Bronchial epithelial cell (primary cell): Measurements from ENCODE around the gene KCNK4. TPM values are rescaled to one million over a fixed set of nuclear protein-coding genes. Genes with fewer than 3 reads are reported as not detected.

Experiments
- DNase-seq: peaks from one replicate; pipeline ENCODE4 v3.0.0-alpha.2; 2010; ENCODE audit warnings: low read depth
- FAIRE-seq: peaks from 2 replicates; lab custom pipeline; 2011; peaks lifted over from hg19 to GRCh38; lab: Jason Lieb, UNC
- H3K27me3 ChIP-seq: 2 replicates; pipeline ENCODE4 v1.5.1; 2011; ENCODE audit warnings: low read length; ENCODE audit not compliant: control insufficient read depth, insufficient read depth
- H3K36me3 ChIP-seq: 2 replicates; pipeline ENCODE4 v1.5.1; 2011; ENCODE audit warnings: low read length; ENCODE audit not compliant: control insufficient read depth, insufficient read depth
- H3K4me3 ChIP-seq: 2 replicates; pipeline ENCODE4 v1.5.1; 2011; ENCODE audit warnings: mild to moderate bottlenecking, low read depth, low read length, control low read depth
- CTCF ChIP-seq: IDR thresholded peaks from 2 replicates; pipeline ENCODE4 v1.5.1; 2011; ENCODE audit warnings: mild to moderate bottlenecking, moderate library complexity, low read length, control low read depth, inconsistent platforms; ENCODE audit not compliant: insufficient read depth, severe bottlenecking
- total RNA-seq: library from RNA; depleted of rRNA; stranded (reverse); fragments of >200 nt; gene quantifications from 2 replicates; pipeline ENCODE4 v1.2.1, GENCODE V29; 2014

KCNK4 gene
- total RNA-seq, 1 donor from 2014 or later: under 0.01 TPM

GRCh38 chr11:64331569-64332371 lies 40.7 kb downstream of the KCNK4 start:
- TF ChIP-seq CTCF: peak; percentile 90
- no peak for FAIRE-seq
- peak; percentile 90 for DNase-seq
- no peak overlapping the region for H3K4me3 ChIP-seq
- no peaks in the 10 kb centered on the region for H3K36me3 ChIP-seq
- no peaks in the 10 kb centered on the region for H3K27me3 ChIP-seq

- FAIRE-seq (no peak), DNase-seq (no peak)
- H3K27me3 ChIP-seq: no peaks in the 10 kb centered on the region
- no peak overlapping the region for H3K4me3 ChIP-seq
- TF ChIP-seq CTCF: no peak
- no peaks in the 10 kb centered on the region for H3K36me3 ChIP-seq
Measured at GRCh38 chr11:64333556-64333955, 42.5 kb downstream of the KCNK4 start.

- DNase-seq (peak; percentile 99), FAIRE-seq (no peak)
- H3K4me3 ChIP-seq: no peak overlapping the region
Measured at GRCh38 chr11:64334764-64335735, 43.9 kb downstream of the KCNK4 start.

GRCh38 chr11:64337538-64338249 lies 46.6 kb downstream of the KCNK4 start:
- no peak for DNase-seq
- TF ChIP-seq CTCF: no peak
- no peaks in the 10 kb centered on the region for H3K36me3 ChIP-seq
- no peaks in the 10 kb centered on the region for H3K27me3 ChIP-seq
- no peak for FAIRE-seq
- no peak overlapping the region for H3K4me3 ChIP-seq

More at GRCh38 chr11:64334764-64335735, 43.9 kb downstream of the KCNK4 start:
- Histone ChIP-seq H3K27me3 (no peaks in the 10 kb centered on the region), H3K36me3 (no peaks in the 10 kb centered on the region)
- TF ChIP-seq CTCF: no peak

GRCh38 chr11:64338716-64339115 lies 47.6 kb downstream of the KCNK4 start:
- TF ChIP-seq CTCF: no peak
- no peaks in the 10 kb centered on the region for H3K27me3 ChIP-seq
- DNase-seq: no peak
- FAIRE-seq: no peak
- H3K36me3 ChIP-seq: no peaks in the 10 kb centered on the region
- H3K4me3 ChIP-seq: no peak overlapping the region
